HepG2 (cell line): ENCODE measurements around the gene LSM12. TPM values are rescaled to one million over a fixed set of nuclear protein-coding genes. Genes with fewer than 3 reads are reported as not detected.
A peak's percentile ranks its signal among the peaks of the same experiment; 100 is the strongest.

Experiments
- EHMT2 ChIP-seq: fragments of 200-600 bp; sonication (generic); IDR thresholded peaks from 2 replicates; pipeline ENCODE4 v1.7.0; 2017; ENCODE audit warnings: antibody characterized with exemption, low read depth, low read length, borderline replicate concordance
- HNRNPL ChIP-seq: fragments of 200-400 bp; formaldehyde crosslinking; IDR thresholded peaks from 2 replicates; pipeline ENCODE4 v1.6.1; 2017; ENCODE audit warnings: mild to moderate bottlenecking, low read depth, low read length
- IRX3 ChIP-seq: sonication (generic); formaldehyde crosslinking; IDR thresholded peaks from 2 replicates; pipeline ENCODE4 v1.8.1; 2023; ENCODE audit warnings: mild to moderate bottlenecking, low read depth, missing genetic modification reagents, borderline replicate concordance
- LCORL ChIP-seq, 2 experiments: fragments of 450-650 bp in 1 of 2; sonication (generic) in 1 of 2; formaldehyde crosslinking in 1 of 2; IDR thresholded peaks; 2 replicates each; pipeline versions ENCODE4 v1.5.0 to v1.6.1; 2017 to 2020; ENCODE audit warnings: antibody characterized with exemption in 1 of 2, missing genetic modification reagents in 1 of 2
- NCOA5 ChIP-seq: sonication (generic); formaldehyde crosslinking; IDR thresholded peaks from 2 replicates; pipeline ENCODE4 v1.4.0; 2020; ENCODE audit warnings: missing genetic modification reagents
- NFE2L2 ChIP-seq: fragments of 150-350 bp; IDR thresholded peaks from 2 replicates; pipeline ENCODE4 v1.6.1; 2014; ENCODE audit warnings: low read length
- RARA ChIP-seq: IDR thresholded peaks from 2 replicates; pipeline ENCODE4 v1.6.1; 2016; ENCODE audit warnings: missing genetic modification reagents, missing compliant biosample characterization
- RBM39 ChIP-seq: fragments of 200-400 bp; formaldehyde crosslinking; IDR thresholded peaks from one replicate; pipeline ENCODE4 v1.6.1; 2018; ENCODE audit warnings: antibody characterized with exemption, mild to moderate bottlenecking, low read depth, low read length; ENCODE audit not compliant: poor library complexity, severe bottlenecking
- RXRA ChIP-seq: sonication (generic); formaldehyde crosslinking; IDR thresholded peaks from 2 replicates; pipeline ENCODE4 v1.5.1; 2020; ENCODE audit warnings: missing genetic modification reagents
- ZFP36L1 ChIP-seq: sonication (generic); formaldehyde crosslinking; IDR thresholded peaks from 2 replicates; pipeline ENCODE4 v1.8.0; 2022; ENCODE audit warnings: mild to moderate bottlenecking, missing genetic modification reagents, moderate library complexity
- ZFX ChIP-seq: sonication (generic); formaldehyde crosslinking; IDR thresholded peaks from 2 replicates; pipeline ENCODE4 v1.4.0; 2020; ENCODE audit warnings: mild to moderate bottlenecking, low read depth, missing genetic modification reagents, moderate library complexity
- ZFY ChIP-seq: sonication (generic); formaldehyde crosslinking; IDR thresholded peaks from 2 replicates; pipeline ENCODE4 v1.4.0; 2020; ENCODE audit warnings: missing genetic modification reagents
- ZMYM3 ChIP-seq: sonication (generic); formaldehyde crosslinking; IDR thresholded peaks from 2 replicates; pipeline ENCODE4 v1.5.1; 2020; ENCODE audit warnings: mild to moderate bottlenecking, missing genetic modification reagents
- ZNF225 ChIP-seq: sonication (generic); formaldehyde crosslinking; IDR thresholded peaks from 2 replicates; pipeline ENCODE4 v1.4.0; 2020; ENCODE audit warnings: mild to moderate bottlenecking, missing genetic modification reagents
- ZNF382 ChIP-seq: sonication (generic); formaldehyde crosslinking; IDR thresholded peaks from 2 replicates; pipeline ENCODE4 v1.5.0; 2020; ENCODE audit warnings: missing genetic modification reagents, mild to moderate bottlenecking, borderline replicate concordance
- ZNF749 ChIP-seq: sonication (generic); formaldehyde crosslinking; IDR thresholded peaks from 2 replicates; pipeline ENCODE4 v1.8.0; 2022; ENCODE audit warnings: mild to moderate bottlenecking, missing genetic modification reagents, moderate library complexity, borderline replicate concordance
- ZZZ3 ChIP-seq: sonication (generic); formaldehyde crosslinking; IDR thresholded peaks from 2 replicates; pipeline ENCODE4 v1.4.0; 2020; ENCODE audit warnings: missing genetic modification reagents, mild to moderate bottlenecking, borderline replicate concordance
- polyA plus RNA-seq, 8 experiments: library from polyadenylated mRNA; depleted of rRNA in 3 of 8; stranded (reverse) in 7 of 8; unstranded in 1 of 8; fragments of >200 nt; fragmentation: Illumina TruSeq in 4 of 8; extraction: Trizol in 4 of 8; gene quantifications; 2 replicates each; pipeline versions ENCODE4 v1.2.1 to v1.2.3, GENCODE V29; 2011 to 2016; ENCODE audit warnings: low read depth in 4 of 8, missing spikeins in 1 of 8, mixed read lengths in 1 of 8; ENCODE audit not compliant: insufficient read depth in 1 of 8
- total RNA-seq, 5 experiments: library from RNA; depleted of rRNA; stranded (reverse); fragments of >200 nt; fragmentation: Illumina TruSeq; extraction: Trizol; gene quantifications; 2 replicates each; pipeline ENCODE4 v1.2.3, GENCODE V29; 2016; ENCODE audit warnings: low read depth in 1 of 5
- TF ChIP-seq, protein P1 (sequence below): sonication (generic); formaldehyde crosslinking; IDR thresholded peaks from 2 replicates; pipeline ENCODE4 v1.4.0; 2020; ENCODE audit warnings: missing genetic modification reagents, mild to moderate bottlenecking, borderline replicate concordance
- TF ChIP-seq, protein P2 (sequence below): sonication (generic); formaldehyde crosslinking; IDR thresholded peaks from 2 replicates; pipeline ENCODE4 v1.4.0; 2020; ENCODE audit warnings: missing genetic modification reagents
- TF ChIP-seq, protein P3 (sequence below): sonication (generic); formaldehyde crosslinking; IDR thresholded peaks from 2 replicates; pipeline ENCODE4 v1.4.0; 2020; ENCODE audit warnings: mild to moderate bottlenecking, missing genetic modification reagents
- TF ChIP-seq, protein P4 (sequence below): IDR thresholded peaks from 2 replicates; pipeline ENCODE4 v1.6.1; 2016; ENCODE audit warnings: low read depth

The LSM12 gene
- total and polyA plus RNA-seq, 2 of the 13 experiments (the other 11 are each of a cell fraction or from before 2014, with no cell fraction given): 52.8 to 55.7 TPM

DNA sequence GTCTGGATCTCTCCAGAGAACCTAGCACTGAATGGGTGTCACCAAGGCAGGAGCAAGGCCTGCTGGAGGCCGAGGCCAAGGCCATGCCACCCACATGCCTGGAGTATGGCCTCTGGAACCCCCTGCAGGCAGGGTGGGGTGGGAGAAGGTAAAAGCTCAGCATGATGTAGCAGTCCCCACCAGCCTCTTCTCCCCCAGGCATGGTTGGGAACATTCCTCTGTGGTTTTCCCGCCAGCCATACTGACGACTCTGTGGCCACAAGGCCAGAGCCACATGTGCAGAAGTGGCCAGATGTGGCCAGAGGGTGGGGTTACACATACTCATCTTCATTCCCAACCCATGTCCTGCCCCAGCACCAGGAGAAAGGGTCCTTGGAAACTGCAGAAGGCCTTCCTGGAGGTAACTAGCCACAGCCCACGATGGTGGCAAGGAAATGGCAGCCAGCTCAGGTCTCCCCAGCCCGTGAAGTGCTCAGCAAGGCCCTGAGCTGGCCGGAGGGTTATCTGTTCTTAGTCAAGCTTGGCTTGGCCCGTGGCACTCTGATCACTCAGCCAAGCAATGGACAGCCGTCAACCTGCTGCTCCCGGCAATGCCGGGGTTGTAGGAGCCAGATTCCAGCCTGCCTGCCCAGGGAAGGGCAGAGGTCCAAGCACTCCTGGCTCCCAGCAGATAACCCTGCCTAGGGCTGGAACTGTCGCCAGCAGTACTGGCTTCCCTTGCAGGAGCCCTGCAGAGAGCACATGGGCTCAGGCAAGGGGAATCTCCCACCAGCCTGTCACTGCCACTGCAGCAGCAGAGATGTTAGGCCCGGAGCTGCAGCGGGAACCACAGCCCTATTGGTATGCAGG is 30.9 kb upstream of the LSM12 start (continued):
- TF ChIP-seq ZNF225: peak; percentile 36; the same call in 1 of the 2 replicates
- TF ChIP-seq, protein P1, sequence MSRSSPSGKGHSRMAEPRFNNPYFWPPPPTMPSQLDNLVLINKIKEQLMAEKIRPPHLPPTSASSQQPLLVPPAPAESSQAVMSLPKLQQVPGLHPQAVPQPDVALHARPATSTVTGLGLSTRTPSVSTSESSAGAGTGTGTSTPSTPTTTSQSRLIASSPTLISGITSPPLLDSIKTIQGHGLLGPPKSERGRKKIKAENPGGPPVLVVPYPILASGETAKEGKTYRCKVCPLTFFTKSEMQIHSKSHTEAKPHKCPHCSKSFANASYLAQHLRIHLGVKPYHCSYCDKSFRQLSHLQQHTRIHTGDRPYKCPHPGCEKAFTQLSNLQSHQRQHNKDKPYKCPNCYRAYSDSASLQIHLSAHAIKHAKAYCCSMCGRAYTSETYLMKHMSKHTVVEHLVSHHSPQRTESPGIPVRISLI (CRISPR knock-in tag): peak; percentile 40; the same call in 1 of the 2 replicates
- peak; percentile 31; the same call in 1 of the 2 replicates for TF ChIP-seq RXRA (CRISPR knock-in tag)
- TF ChIP-seq, protein P2, sequence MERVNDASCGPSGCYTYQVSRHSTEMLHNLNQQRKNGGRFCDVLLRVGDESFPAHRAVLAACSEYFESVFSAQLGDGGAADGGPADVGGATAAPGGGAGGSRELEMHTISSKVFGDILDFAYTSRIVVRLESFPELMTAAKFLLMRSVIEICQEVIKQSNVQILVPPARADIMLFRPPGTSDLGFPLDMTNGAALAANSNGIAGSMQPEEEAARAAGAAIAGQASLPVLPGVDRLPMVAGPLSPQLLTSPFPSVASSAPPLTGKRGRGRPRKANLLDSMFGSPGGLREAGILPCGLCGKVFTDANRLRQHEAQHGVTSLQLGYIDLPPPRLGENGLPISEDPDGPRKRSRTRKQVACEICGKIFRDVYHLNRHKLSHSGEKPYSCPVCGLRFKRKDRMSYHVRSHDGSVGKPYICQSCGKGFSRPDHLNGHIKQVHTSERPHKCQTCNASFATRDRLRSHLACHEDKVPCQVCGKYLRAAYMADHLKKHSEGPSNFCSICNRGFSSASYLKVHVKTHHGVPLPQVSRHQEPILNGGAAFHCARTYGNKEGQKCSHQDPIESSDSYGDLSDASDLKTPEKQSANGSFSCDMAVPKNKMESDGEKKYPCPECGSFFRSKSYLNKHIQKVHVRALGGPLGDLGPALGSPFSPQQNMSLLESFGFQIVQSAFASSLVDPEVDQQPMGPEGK (CRISPR knock-in tag): peak; percentile 82
- TF ChIP-seq, protein P3, sequence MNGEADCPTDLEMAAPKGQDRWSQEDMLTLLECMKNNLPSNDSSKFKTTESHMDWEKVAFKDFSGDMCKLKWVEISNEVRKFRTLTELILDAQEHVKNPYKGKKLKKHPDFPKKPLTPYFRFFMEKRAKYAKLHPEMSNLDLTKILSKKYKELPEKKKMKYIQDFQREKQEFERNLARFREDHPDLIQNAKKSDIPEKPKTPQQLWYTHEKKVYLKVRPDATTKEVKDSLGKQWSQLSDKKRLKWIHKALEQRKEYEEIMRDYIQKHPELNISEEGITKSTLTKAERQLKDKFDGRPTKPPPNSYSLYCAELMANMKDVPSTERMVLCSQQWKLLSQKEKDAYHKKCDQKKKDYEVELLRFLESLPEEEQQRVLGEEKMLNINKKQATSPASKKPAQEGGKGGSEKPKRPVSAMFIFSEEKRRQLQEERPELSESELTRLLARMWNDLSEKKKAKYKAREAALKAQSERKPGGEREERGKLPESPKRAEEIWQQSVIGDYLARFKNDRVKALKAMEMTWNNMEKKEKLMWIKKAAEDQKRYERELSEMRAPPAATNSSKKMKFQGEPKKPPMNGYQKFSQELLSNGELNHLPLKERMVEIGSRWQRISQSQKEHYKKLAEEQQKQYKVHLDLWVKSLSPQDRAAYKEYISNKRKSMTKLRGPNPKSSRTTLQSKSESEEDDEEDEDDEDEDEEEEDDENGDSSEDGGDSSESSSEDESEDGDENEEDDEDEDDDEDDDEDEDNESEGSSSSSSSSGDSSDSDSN: peak; percentile 38; the same call in 1 of the 2 replicates
- TF ChIP-seq ZMYM3: peak; percentile 26; the same call in 1 of the 2 replicates
- TF ChIP-seq HNRNPL: 0 out of 2 replicates have a peak, but pooled peaks have one; percentile 6
- TF ChIP-seq NCOA5 (CRISPR knock-in tag): no peak
- TF ChIP-seq, protein P4, sequence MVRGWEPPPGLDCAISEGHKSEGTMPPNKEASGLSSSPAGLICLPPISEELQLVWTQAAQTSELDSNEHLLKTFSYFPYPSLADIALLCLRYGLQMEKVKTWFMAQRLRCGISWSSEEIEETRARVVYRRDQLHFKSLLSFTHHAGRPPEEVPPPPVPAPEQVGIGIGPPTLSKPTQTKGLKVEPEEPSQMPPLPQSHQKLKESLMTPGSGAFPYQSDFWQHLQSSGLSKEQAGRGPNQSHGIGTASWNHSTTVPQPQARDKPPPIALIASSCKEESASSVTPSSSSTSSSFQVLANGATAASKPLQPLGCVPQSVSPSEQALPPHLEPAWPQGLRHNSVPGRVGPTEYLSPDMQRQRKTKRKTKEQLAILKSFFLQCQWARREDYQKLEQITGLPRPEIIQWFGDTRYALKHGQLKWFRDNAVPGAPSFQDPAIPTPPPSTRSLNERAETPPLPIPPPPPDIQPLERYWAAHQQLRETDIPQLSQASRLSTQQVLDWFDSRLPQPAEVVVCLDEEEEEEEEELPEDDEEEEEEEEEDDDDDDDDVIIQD: no peak
- 0 out of 2 replicates have a peak, but pooled peaks have one; percentile 10 for TF ChIP-seq NFE2L2
- 0 out of 2 replicates have a peak, but pooled peaks have one; percentile 29 for TF ChIP-seq ZFP36L1
- TF ChIP-seq RARA (CRISPR knock-in tag): peak; percentile 71
- TF ChIP-seq ZFY: peak; percentile 52; the same call in 1 of the 2 replicates
- no peak for TF ChIP-seq ZNF749 (CRISPR knock-in tag)
- no peak for TF ChIP-seq LCORL (IDR thresholded peaks at IDR 0.05)
- no peak for TF ChIP-seq LCORL (CRISPR knock-in tag; IDR thresholded peaks at IDR 0.05)
- TF ChIP-seq RBM39: peak; percentile 0
- 0 out of 2 replicates have a peak, but pooled peaks have one; percentile 25 for TF ChIP-seq ZZZ3 (CRISPR knock-in tag)
- TF ChIP-seq EHMT2: no peak
- TF ChIP-seq ZFX (CRISPR knock-in tag): peak; percentile 59
- 0 out of 2 replicates have a peak, but pooled peaks have one; percentile 31 for TF ChIP-seq IRX3 (CRISPR knock-in tag)
- TF ChIP-seq ZNF382: no peak
